GM12875 (cell line): Measurements from ENCODE around the gene MYH14.
"Not testable (repeated sequence)": the region's sequence is repeated elsewhere in the genome, so short reads cannot be mapped to it uniquely, and the experiment has no call there.

Experiments
- H3K4me3 ChIP-seq: one replicate; pipeline ENCODE4 v1.5.1; 2011; ENCODE audit warnings: low read depth, low read length, control low read depth
- TF ChIP-seq, protein P1 (sequence below): IDR thresholded peaks from 2 replicates; pipeline ENCODE4 v1.5.1; 2011; ENCODE audit warnings: low read depth, mild to moderate bottlenecking, control low read depth, inconsistent platforms, low read length, moderate library complexity, borderline replicate concordance; ENCODE audit not compliant: insufficient read depth

The MYH14 gene

DNA sequence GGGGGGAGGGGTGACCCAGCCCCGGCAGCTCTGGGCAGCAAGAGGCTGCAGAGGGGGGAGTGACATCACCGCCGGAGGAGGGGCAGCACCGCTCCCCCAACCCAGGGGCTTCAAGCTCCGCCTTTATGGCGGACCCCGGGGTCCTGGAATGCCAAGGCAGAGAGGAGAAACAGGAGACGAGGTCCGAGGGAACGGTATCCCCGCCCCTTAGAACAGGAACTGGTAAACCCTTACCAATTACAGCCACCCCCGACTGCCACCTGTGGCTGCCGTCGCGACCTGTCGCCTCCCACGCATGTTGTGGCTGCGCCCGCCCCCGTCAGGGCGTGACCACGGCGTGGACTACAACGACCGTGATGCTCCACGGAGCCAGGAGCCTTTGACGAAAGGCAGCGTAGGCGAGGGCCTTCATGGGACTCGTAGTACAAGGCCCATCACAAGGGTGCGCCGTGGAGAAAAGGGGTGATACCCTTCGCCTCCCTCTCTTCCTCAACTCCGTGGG is 129.9 kb downstream of the MYH14 start:
- TF ChIP-seq, protein P1, sequence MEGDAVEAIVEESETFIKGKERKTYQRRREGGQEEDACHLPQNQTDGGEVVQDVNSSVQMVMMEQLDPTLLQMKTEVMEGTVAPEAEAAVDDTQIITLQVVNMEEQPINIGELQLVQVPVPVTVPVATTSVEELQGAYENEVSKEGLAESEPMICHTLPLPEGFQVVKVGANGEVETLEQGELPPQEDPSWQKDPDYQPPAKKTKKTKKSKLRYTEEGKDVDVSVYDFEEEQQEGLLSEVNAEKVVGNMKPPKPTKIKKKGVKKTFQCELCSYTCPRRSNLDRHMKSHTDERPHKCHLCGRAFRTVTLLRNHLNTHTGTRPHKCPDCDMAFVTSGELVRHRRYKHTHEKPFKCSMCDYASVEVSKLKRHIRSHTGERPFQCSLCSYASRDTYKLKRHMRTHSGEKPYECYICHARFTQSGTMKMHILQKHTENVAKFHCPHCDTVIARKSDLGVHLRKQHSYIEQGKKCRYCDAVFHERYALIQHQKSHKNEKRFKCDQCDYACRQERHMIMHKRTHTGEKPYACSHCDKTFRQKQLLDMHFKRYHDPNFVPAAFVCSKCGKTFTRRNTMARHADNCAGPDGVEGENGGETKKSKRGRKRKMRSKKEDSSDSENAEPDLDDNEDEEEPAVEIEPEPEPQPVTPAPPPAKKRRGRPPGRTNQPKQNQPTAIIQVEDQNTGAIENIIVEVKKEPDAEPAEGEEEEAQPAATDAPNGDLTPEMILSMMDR, result no peak
- peak overlapping the region; percentile 57 for H3K4me3 ChIP-seq

DNA sequence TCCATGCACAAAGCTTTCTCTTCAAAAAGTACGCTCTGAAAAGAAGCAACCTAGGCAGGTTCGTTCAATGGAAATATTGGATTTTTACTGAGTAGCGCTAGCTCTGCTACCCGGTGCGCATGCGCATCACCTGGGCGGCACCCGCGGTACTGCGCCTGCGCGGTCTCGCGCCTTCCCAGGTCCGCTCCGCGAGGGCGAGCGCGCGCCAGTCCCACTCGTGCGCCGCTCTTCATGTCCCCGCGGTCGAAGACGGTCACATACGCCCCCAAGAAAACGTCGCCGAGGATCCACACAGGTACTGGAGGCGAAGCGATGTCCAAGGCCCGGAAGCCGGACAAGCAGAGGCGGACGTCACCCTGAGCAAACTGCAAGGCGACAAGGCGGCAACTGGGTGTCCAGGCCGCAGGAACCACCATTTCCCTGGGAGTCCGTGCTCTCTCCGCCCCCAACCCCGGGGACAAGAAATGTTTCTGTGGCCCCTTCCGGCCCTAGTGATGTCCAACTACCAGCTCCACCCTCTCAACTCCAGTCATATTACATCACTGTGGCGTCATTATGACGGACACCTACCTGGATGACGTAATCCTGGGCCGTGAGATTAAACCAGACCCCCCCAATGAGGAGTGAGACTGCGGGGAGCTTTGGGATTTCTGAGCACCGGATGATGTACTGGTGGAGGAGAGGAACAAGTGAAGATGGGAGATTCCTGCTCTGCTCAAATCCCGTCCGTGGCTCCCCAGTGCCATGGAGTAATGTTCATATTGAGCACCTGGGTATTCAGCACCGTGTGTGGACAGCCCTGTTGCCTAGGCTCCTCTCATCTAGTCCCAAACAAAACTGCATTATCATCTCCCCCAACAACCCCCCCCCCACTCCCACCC is 130.6 kb downstream of the MYH14 start:
- TF ChIP-seq, protein P1, result no peak
- H3K4me3 ChIP-seq, result peak overlapping the region; percentile 57

DNA sequence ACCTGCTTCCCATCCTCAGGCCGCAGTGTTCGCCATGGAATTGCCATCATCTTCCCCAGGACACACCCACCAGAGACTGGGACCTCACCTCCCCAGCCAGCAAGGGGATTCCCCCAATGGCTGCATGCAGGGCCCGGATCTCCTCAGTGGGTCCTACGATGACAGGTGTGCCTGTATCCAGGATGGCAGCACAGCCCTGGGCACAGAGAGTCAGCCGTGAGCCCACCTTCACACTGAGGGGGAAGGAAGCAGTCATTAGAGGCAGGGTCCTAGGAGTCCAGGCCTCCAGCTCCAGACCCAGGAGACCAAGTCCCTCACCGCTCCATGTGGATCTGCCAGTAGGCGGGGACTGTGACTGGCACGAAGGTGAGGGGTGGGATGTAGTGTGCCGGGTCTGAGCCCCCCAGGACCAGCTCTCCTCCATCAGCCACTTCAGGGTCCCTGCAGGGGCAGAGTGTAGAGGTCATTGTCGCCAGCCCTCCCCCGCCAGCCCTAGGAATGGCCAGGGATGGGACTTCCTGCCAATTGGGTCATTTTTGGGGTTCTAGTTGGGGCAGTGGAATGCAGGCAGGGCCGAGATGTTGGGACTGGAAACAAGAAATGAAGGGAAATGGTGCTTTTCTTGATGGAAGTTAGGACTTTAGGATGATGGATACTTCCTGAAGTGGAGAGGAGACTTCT is 131.5 kb downstream of the MYH14 start:
- H3K4me3 ChIP-seq, result no peak overlapping the region
- TF ChIP-seq, protein P1, result no peak

DNA sequence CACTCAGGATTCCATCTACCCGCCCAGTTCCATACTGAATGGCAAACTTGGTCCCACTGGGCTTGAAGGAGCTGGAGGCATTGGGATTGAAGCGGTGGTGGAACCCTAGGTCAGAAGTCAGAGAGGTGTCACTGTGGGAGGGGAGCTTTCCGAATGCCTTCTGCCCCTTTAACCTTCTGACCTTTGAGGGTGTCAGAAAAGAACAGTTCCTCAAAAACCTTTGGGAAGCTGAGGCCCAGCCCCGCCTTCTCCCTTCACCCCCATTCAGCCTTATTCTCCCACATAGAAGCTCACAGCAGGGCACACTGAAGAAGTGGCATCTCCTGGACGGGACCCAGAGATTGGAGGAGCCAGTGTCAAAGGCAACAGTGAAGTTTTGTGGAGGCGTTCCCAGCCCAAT is 133.6 kb downstream of the MYH14 start:
- H3K4me3 ChIP-seq, result not testable (repeated sequence)

DNA sequence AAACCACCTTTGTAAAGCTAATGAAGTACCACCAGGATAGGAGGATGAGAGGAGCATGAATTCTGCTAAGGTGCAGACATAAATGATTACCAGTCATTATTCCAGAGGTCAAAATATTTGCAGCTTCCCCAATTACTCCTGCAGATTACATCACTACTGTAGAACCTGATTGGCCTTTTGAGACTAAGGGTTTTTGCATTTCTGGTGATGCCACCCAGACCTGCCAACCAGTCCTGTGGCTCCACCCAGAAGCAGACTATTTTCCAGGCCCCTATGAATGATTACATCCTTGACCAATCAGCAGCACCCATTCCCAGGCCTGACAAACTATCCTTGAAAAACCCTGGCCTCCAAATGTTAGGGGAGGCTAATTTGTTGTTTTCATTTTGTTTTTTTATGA is 136.9 kb downstream of the MYH14 start:
- peak overlapping the region; percentile 16 for H3K4me3 ChIP-seq
- TF ChIP-seq, protein P1, result no peak

DNA sequence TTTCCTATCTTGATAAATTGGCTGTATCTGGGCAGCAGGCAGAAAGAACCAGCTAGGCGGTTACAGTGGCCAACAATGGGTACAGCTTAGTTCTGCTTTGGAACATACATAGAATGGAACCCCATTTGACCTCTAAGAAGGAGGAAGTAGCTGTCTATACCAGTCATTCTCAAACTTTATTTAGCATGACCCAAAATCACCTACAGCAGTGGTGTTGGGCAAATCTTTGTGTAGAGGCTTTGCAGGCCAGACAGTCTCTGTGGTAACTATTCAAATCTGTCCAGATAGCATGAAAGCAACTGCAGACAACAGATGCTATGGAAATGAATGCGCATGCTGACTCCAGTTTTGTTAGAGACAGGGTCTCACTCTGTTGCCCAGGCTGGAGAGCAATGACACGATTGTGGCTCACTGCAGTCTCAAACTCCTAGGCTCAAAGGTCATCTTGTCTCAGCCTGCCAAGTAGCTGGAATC is 137.7 kb downstream of the MYH14 start:
- H3K4me3 ChIP-seq, result peak overlapping the region; percentile 18

DNA sequence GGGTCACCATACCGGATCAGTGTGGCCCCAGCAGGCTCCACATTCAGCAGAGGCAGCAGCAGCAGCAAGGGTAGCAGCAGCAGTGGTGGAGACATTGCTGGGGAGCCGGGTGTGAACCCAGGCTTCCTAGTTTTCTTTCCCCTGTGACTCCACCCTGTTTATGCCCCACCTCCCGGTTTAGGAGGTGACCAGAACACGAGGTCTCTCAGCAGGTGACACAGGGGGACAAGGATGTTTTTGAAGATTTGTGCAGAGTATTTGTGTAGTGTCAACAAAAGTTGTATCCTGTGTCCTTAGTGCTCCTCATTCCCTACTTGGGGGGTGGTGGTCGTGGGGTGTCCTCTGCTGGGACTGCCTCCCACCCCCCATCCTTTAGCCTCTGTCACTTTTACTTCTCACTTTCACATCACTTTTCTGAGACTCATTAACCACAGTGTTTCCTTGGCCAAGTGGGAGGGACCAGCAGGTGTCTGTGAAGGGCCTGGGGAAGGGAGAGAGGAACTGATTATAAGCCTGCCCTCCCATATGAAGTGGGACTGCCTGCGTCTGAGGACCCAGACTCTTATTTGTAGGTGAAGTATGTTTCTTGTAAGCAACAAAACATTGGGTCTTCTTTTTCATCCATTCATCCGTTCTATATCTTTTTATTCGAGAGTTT is 141.4 kb downstream of the MYH14 start:
- peak overlapping the region; percentile 69 for H3K4me3 ChIP-seq
- TF ChIP-seq, protein P1, result no peak

More for the DNA sequence above, 137.7 kb downstream of the MYH14 start:
- TF ChIP-seq, protein P1, result no peak

DNA sequence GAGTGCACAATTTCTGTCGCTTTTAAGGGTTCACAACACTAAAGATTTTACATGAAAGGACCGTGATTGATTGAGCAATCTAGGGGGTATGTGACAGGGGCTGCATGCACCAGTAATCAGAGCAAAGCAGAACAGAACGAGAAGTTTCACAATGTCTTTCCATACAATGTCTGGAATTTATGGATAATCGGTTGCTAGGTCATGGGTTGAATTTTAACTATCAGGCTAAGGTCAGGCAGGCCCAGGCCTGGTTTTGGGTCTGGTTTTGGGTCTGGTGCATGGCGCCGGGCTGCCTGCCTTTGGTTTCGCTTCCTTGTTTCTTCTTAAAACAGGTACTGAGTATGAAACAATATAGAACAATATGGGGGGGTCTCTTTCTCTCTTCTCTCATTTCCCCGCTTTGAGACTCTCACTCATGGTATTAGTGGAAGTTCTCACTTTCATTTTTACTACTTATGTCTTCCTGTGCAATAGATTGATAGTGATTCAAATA is 143.7 kb downstream of the MYH14 start:
- not testable (repeated sequence) for H3K4me3 ChIP-seq
